Spleen (tissue), 11 donors: ENCODE data around the gene TACC2. TPM values are rescaled to one million over a fixed set of nuclear protein-coding genes. Genes with fewer than 3 reads are reported as not detected.

Experiments used
- DNase-seq: peaks from one replicate; pipeline ENCODE4 v3.0.0-alpha.2; 2020
- H3K27ac ChIP-seq, 8 donors: fragments of 200-600 bp; sonication (generic) in 7 of 8; 1 replicate in 4 of 8; 2 replicates in 4 of 8; pipeline versions ENCODE4 v1.5.0 to v1.8.0; 2016 to 2021; ENCODE audit warnings: inconsistent platforms in 4 of 8, mild to moderate bottlenecking in 4 of 8, moderate library complexity in 1 of 8
- H3K27me3 ChIP-seq, 7 donors: fragments of 200-600 bp; sonication (generic) in 6 of 7; replicated peaks in 1 of 7; 1 replicate in 4 of 7; 2 replicates in 3 of 7; pipeline versions ENCODE4 v1.5.0 to v1.8.0; 2016 to 2021; ENCODE audit warnings: inconsistent platforms in 3 of 7, mild to moderate bottlenecking in 1 of 7
- H3K36me3 ChIP-seq, 6 donors: fragments of 200-600 bp; sonication (generic) in 5 of 6; 1 replicate in 4 of 6; 2 replicates in 2 of 6; pipeline versions ENCODE4 v1.5.0 to v1.8.0; 2016 to 2021; ENCODE audit warnings: inconsistent platforms in 2 of 6
- H3K4me1 ChIP-seq, 6 donors: fragments of 200-600 bp; sonication (generic) in 5 of 6; 1 replicate in 3 of 6; 2 replicates in 3 of 6; pipeline versions ENCODE4 v1.5.0 to v1.8.0; 2016 to 2021; ENCODE audit warnings: inconsistent platforms in 3 of 6
- H3K4me3 ChIP-seq, 8 donors: fragments of 200-600 bp; sonication (generic) in 7 of 8; 1 replicate in 4 of 8; 2 replicates in 4 of 8; pipeline versions ENCODE4 v1.5.0 to v1.8.0; 2016 to 2021; ENCODE audit warnings: inconsistent platforms in 4 of 8, mild to moderate bottlenecking in 4 of 8, moderate library complexity in 2 of 8
- H3K9me3 ChIP-seq, 8 donors: fragments of 200-600 bp; sonication (generic) in 7 of 8; 1 replicate in 4 of 8; 2 replicates in 4 of 8; pipeline versions ENCODE4 v1.5.0 to v1.8.0; 2016 to 2021; ENCODE audit warnings: inconsistent platforms in 4 of 8
- CTCF ChIP-seq, 11 experiments: fragments of 200-600 bp in 7 of 11; fragments of 450-650 bp in 4 of 11; sonication (generic) in 4 of 11; IDR thresholded peaks in 8 of 11; conservative IDR thresholded peaks in 3 of 11; 1 replicate in 7 of 11; 2 replicates in 4 of 11; pipeline versions ENCODE4 v1.4.0 to v1.8.0; 2016 to 2021; ENCODE audit warnings: antibody characterized with exemption in 11 of 11, inconsistent platforms in 4 of 11, mild to moderate bottlenecking in 1 of 11
- POLR2A ChIP-seq, 3 donors: fragments of 450-650 bp; IDR thresholded peaks; one replicate each; pipeline ENCODE4 v1.5.1; 2017; ENCODE audit warnings: antibody characterized with exemption in 3 of 3, mild to moderate bottlenecking in 1 of 3
- POLR2AphosphoS5 ChIP-seq, 3 donors: sonication (generic); formaldehyde crosslinking; IDR thresholded peaks; one replicate each; pipeline ENCODE4 v1.5.1; 2017; ENCODE audit warnings: antibody characterized with exemption in 3 of 3
- WGBS, 5 donors: extraction: QIAGEN DNeasy Blood & Tissue Kit in 3 of 5; methylation state at CpG; one replicate each; pipeline versions ENCODE4 v1.1.5 to v1.1.7; 2013 to 2018; 5-methylcytosine and 5-hydroxymethylcytosine counted together
- intact Hi-C: fragments of 100-400 bp; cut with DNase I; formaldehyde crosslinking; loops from one replicate; pipeline ENCODE4 v1.15.0; 2023; ENCODE audit warnings: low total_unique reads
- polyA plus RNA-seq, 3 donors: library from polyadenylated mRNA; stranded (reverse); fragments of 200-250 nt; gene quantifications; one replicate each; pipeline ENCODE4 v1.2.1, GENCODE V29; 2013
- total RNA-seq, 7 donors: library from RNA; depleted of rRNA in 3 of 7; stranded (reverse); fragments of >200 nt in 3 of 7; fragmentation: NEBNext Ultra II Directional in 4 of 7; extraction: Animal tissue kit (Norgen Biotek cat#: 25700) in 4 of 7; gene quantifications; one replicate each; pipeline versions ENCODE4 v1.1.0 to v1.2.1, GENCODE V29; 2016 to 2021
- donor health status: healthy with polysubstance abuse.
- donor health status: DM: no; HTN: no; CAD: no; lungs with moderate emphysema.
- donor health status: DM: no; HTN: no; CAD: no.
- donor health status: Bipolar disorder and iron deficiency.
- donor health status: healthy.
- donor health status: DM: no; HTN: no; CAD: no.
- donor health status: DM: yes; HTN: yes; CAD: no.

TACC2 gene
- total and polyA plus RNA-seq, 10 donors, result 2.4 to 13.9 (median 4.5) TPM

GRCh38 chr10:122040786-122041185 lies 51.8 kb downstream of the TACC2 start:
- Histone ChIP-seq H3K4me1 (no peaks in the 10 kb centered on the region), H3K9me3 (no peaks in the 10 kb centered on the region), H3K36me3 (no peaks in the 10 kb centered on the region), H3K4me3 (no peak overlapping the region), H3K27ac (no peak overlapping the region), H3K27me3 (peaks cover 0 to 57% (median 4%) of the 10 kb centered on the region in 7 donors)
- WGBS, 5 donors, result 70 to 80% (median 75%) methylated on average over 8 of the region's 8 CpGs
- DNase-seq, result peak; percentile 54
- no peak for TF ChIP-seq CTCF (IDR thresholded peaks at IDR 0.05 in 8 of 11, conservative IDR thresholded peaks at IDR 0.05 in 3 of 11)
- TF ChIP-seq POLR2AphosphoS5 (IDR thresholded peaks at IDR 0.05), result no peak
- no peak for TF ChIP-seq POLR2A (IDR thresholded peaks at IDR 0.05)
- intact Hi-C loops, result no loop called here

GRCh38 chr10:122042836-122043235 lies 53.9 kb downstream of the TACC2 start:
- peaks cover 0 to 46% (median 0%) of the 10 kb centered on the region in 7 donors for H3K27me3 ChIP-seq
- no peak overlapping the region for H3K27ac ChIP-seq
- no peaks in the 10 kb centered on the region for H3K36me3 ChIP-seq
- TF ChIP-seq POLR2A (IDR thresholded peaks at IDR 0.05), result no peak
- TF ChIP-seq CTCF (IDR thresholded peaks at IDR 0.05 in 8 of 11, conservative IDR thresholded peaks at IDR 0.05 in 3 of 11), result no peak
- TF ChIP-seq POLR2AphosphoS5 (IDR thresholded peaks at IDR 0.05), result no peak
- no peak for DNase-seq
- intact Hi-C loops, result no loop called here
- 61 to 100% (median 90%) methylated on average over 1 of the region's 1 CpG for WGBS, 5 donors
- H3K9me3 ChIP-seq, result no peaks in the 10 kb centered on the region
- H3K4me3 ChIP-seq, result no peak overlapping the region
- H3K4me1 ChIP-seq, result no peaks in the 10 kb centered on the region

- H3K27ac ChIP-seq, result no peak overlapping the region
- no peaks in the 10 kb centered on the region for H3K9me3 ChIP-seq
- H3K4me1 ChIP-seq, result no peaks in the 10 kb centered on the region
- DNase-seq, result peak; percentile 18
- WGBS, 5 donors, result 67 to 78% (median 73%) methylated on average over 13 of the region's 13 CpGs
- intact Hi-C loops, result no loop called here
- TF ChIP-seq POLR2AphosphoS5 (IDR thresholded peaks at IDR 0.05) (no peak), CTCF (IDR thresholded peaks at IDR 0.05 in 8 of 11, conservative IDR thresholded peaks at IDR 0.05 in 3 of 11) (no peak), POLR2A (IDR thresholded peaks at IDR 0.05) (no peak)
- no peaks in the 10 kb centered on the region for H3K36me3 ChIP-seq
- H3K27me3 ChIP-seq, result peaks cover 0 to 33% (median 0%) of the 10 kb centered on the region in 7 donors
- H3K4me3 ChIP-seq, result no peak overlapping the region
These were observed 55.2 kb downstream of the TACC2 start for GRCh38 chr10:122044045-122044661.

GRCh38 chr10:122044713-122045112 lies 55.8 kb downstream of the TACC2 start:
- peaks cover 0 to 27% (median 0%) of the 10 kb centered on the region in 7 donors for H3K27me3 ChIP-seq
- no peaks in the 10 kb centered on the region for H3K9me3 ChIP-seq
- peak; percentile 34 for DNase-seq
- H3K4me1 ChIP-seq, result no peaks in the 10 kb centered on the region
- H3K36me3 ChIP-seq, result no peaks in the 10 kb centered on the region
- no peak for TF ChIP-seq CTCF (IDR thresholded peaks at IDR 0.05 in 8 of 11, conservative IDR thresholded peaks at IDR 0.05 in 3 of 11)
- no peak for TF ChIP-seq POLR2A (IDR thresholded peaks at IDR 0.05)
- no peak for TF ChIP-seq POLR2AphosphoS5 (IDR thresholded peaks at IDR 0.05)
- no peak overlapping the region for H3K27ac ChIP-seq
- intact Hi-C loops, result no loop called here
- H3K4me3 ChIP-seq, result no peak overlapping the region
- WGBS, 5 donors, result 36 to 44% (median 42%) methylated on average over 9 of the region's 9 CpGs
